GM10248 (cell line): ENCODE measurements around the gene GTF2A1L.

Source experiments
- CTCF ChIA-PET: fragments of 300-600 bp; sonication (Branson Sonifier 250); formaldehyde crosslinking; extraction: SDS; loops from one replicate; lab custom pipeline; 2021; ENCODE audit warnings: antibody characterized with exemption; lab: Yijun Ruan, JAX
- POLR2A ChIA-PET: fragments of 350-650 bp; sonication (Branson Sonifier 250); formaldehyde crosslinking; extraction: SDS; loops from one replicate; lab custom pipeline; 2020; ENCODE audit warnings: antibody characterized with exemption; lab: Yijun Ruan, JAX
- DNase-seq: peaks from one replicate; pipeline ENCODE4 v3.0.0; 2012; ENCODE audit errors: extremely low spot score
- CTCF ChIP-seq: IDR thresholded peaks from 2 replicates; pipeline ENCODE4 v1.5.1; 2012; ENCODE audit warnings: mild to moderate bottlenecking, low read depth; ENCODE audit errors: extremely low read depth, missing control alignments, control extremely low read depth

GTF2A1L gene

GRCh38 chr2:48583961-48584360 lies 33.7 kb upstream of the GTF2A1L start:
- CTCF ChIA-PET = interaction anchor here (1.3 kb wide), 1 partner anchor 16 kb away, joined by 4 read pairs; no protein-coding TSS in a partner anchor
- DNase-seq = no peak
- POLR2A ChIA-PET = no interaction called here
- TF ChIP-seq CTCF = no peak

GRCh38 chr2:48584551-48584950 lies 33.1 kb upstream of the GTF2A1L start:
- no peak for TF ChIP-seq CTCF
- CTCF ChIA-PET = interaction anchor here (1.3 kb wide), 1 partner anchor 16 kb away, joined by 4 read pairs; no protein-coding TSS in a partner anchor
- POLR2A ChIA-PET = no interaction called here
- DNase-seq = no peak

GRCh38 chr2:48586433-48586832 lies 31.2 kb upstream of the GTF2A1L start:
- ChIA-PET CTCF (interaction anchor here (1.0 kb wide), 1 partner anchor 18 kb away, joined by 3 read pairs; no protein-coding TSS in a partner anchor), POLR2A (no interaction called here)
- no peak for TF ChIP-seq CTCF

GRCh38 chr2:48587560-48587959 lies 30.1 kb upstream of the GTF2A1L start:
- ChIA-PET CTCF (interaction anchor here (1.1 to 2.7 kb wide), 7 partner anchors 9 to 482 kb away, joined by 3 to 22 read pairs (median 5); no protein-coding TSS in a partner anchor), POLR2A (no interaction called here)
- DNase-seq = no peak
- no peak for TF ChIP-seq CTCF

More at GRCh38 chr2:48586433-48586832, 31.2 kb upstream of the GTF2A1L start:
- DNase-seq = no peak

- ChIA-PET CTCF (interaction anchor here (1.1 to 2.7 kb wide), 7 partner anchors 10 to 483 kb away, joined by 3 to 22 read pairs (median 5); no protein-coding TSS in a partner anchor), POLR2A (no interaction called here)
- no peak for DNase-seq
- no peak for TF ChIP-seq CTCF
Observed at GRCh38 chr2:48587961-48588360, 29.7 kb upstream of the GTF2A1L start.

- ChIA-PET CTCF (interaction anchor here (0.8 to 2.7 kb wide), 8 partner anchors 11 to 483 kb away, joined by 3 to 22 read pairs (median 5); no protein-coding TSS in a partner anchor), POLR2A (no interaction called here)
- no peak for TF ChIP-seq CTCF
- no peak for DNase-seq
Observed at GRCh38 chr2:48588745-48589144, 28.9 kb upstream of the GTF2A1L start.
